ENCODE results near the gene DNAI1.

- no peak for TF ChIP-seq CTCF (IDR thresholded peaks at IDR 0.05; ENCODE audit: insufficient read depth, low read length)
- no peak for TF ChIP-seq POLR2AphosphoS5 (IDR thresholded peaks at IDR 0.05; ENCODE audit: low read depth)
These were observed 5.3 kb downstream of the DNAI1 start for GRCh38 chr9:34463901-34464232.
